ENCODE results near the gene TYR. TPM values are rescaled to one million over a fixed set of nuclear protein-coding genes. Genes with fewer than 3 reads are reported as not detected.

Gene TYR
- total RNA-seq (not detected), polyA plus RNA-seq (not detected)
- long read RNA-seq, donor 1: 0 reads
- long read RNA-seq, donor 2: 0 reads
- long read RNA-seq, donor 3: 0 reads
- long read RNA-seq, donor 4: 0 reads
- long read RNA-seq, donor 5: 0 reads
- long read RNA-seq, donor 6: 0 reads
- long read RNA-seq, donor 7: 0 reads
- long read RNA-seq, donor 8: 0 reads
- long read RNA-seq, donor 9: 0 reads
- long read RNA-seq, donor 10: 0 reads

GRCh38 chr11:89177691-89178231 is at the start of gene TYR:
Gene TYR, plus strand, starts transcription at chr11:89177875. Its CDS starts 79 bp downstream, at chr11:89177954.
- Histone ChIP-seq H3K9me3 (no peaks in the 10 kb centered on the region), H3K4me1 (no peaks in the 10 kb centered on the region), H3K27ac (no peak within 1 kb of the TSS), H3K27me3 (no peaks in the 10 kb centered on the region), H3K4me3 (no peak within 1 kb of the TSS), H3K36me3 (no peaks in the 10 kb centered on the region)
- intact Hi-C loops (cut with DNase I; ENCODE audit: low total_unique reads): no loop called here
- TF ChIP-seq POLR2AphosphoS5 (IDR thresholded peaks at IDR 0.05) (no peak), POLR2A (IDR thresholded peaks at IDR 0.05) (no peak), CTCF (IDR thresholded peaks at IDR 0.05) (no peak), EP300 (IDR thresholded peaks at IDR 0.05) (no peak)
- WGBS, 5 donors: 75 to 90% (median 80%) methylated on average over 8 of the region's 8 CpGs
- DNase-seq: no peak

GRCh38 chr11:89136606-89137005 is 41.1 kb upstream of the TYR start:
- Histone ChIP-seq H3K9me3 (no peaks in the 10 kb centered on the region), H3K27ac (no peak overlapping the region), H3K36me3 (no peaks in the 10 kb centered on the region), H3K27me3 (no peaks in the 10 kb centered on the region), H3K4me3 (no peak overlapping the region), H3K4me1 (no peaks in the 10 kb centered on the region)
- TF ChIP-seq EP300 (IDR thresholded peaks at IDR 0.05) (no peak), POLR2A (IDR thresholded peaks at IDR 0.05) (no peak), CTCF (IDR thresholded peaks at IDR 0.05) (no peak), POLR2AphosphoS5 (IDR thresholded peaks at IDR 0.05) (no peak)
- no peak for DNase-seq
- intact Hi-C loops (cut with DNase I; ENCODE audit: low total_unique reads): no loop called here

- DNase-seq: no peak
- TF ChIP-seq POLR2AphosphoS5 (IDR thresholded peaks at IDR 0.05): no peak
- TF ChIP-seq CTCF (IDR thresholded peaks at IDR 0.05): no peak
- no peak for TF ChIP-seq POLR2A (IDR thresholded peaks at IDR 0.05)
- TF ChIP-seq EP300 (IDR thresholded peaks at IDR 0.05): no peak
- Histone ChIP-seq H3K4me3 (no peak overlapping the region), H3K27me3 (no peaks in the 10 kb centered on the region), H3K9me3 (no peaks in the 10 kb centered on the region), H3K4me1 (no peaks in the 10 kb centered on the region), H3K36me3 (no peaks in the 10 kb centered on the region), H3K27ac (no peak overlapping the region)
- intact Hi-C loops (cut with DNase I; ENCODE audit: low total_unique reads): no loop called here
- WGBS, 5 donors: 53 to 79% (median 64%) methylated on average over 1 of the region's 1 CpG
Measured at GRCh38 chr11:89147229-89147628, 30.4 kb upstream of the TYR start.

- intact Hi-C loops (cut with DNase I; ENCODE audit: low total_unique reads): no loop called here
- 82 to 89% (median 87%) methylated on average over 4 of the region's 4 CpGs for WGBS, 5 donors
- no peaks in the 10 kb centered on the region for H3K27me3 ChIP-seq
- no peaks in the 10 kb centered on the region for H3K4me1 ChIP-seq
- H3K36me3 ChIP-seq: no peaks in the 10 kb centered on the region
- H3K9me3 ChIP-seq: no peaks in the 10 kb centered on the region
- no peak overlapping the region for H3K4me3 ChIP-seq
- H3K27ac ChIP-seq: no peak overlapping the region
- TF ChIP-seq POLR2A (IDR thresholded peaks at IDR 0.05): no peak
- no peak for DNase-seq
Measured at GRCh38 chr11:89159974-89160373, 17.7 kb upstream of the TYR start.

- Histone ChIP-seq H3K27me3 (no peaks in the 10 kb centered on the region), H3K4me3 (no peak overlapping the region), H3K36me3 (no peaks in the 10 kb centered on the region), H3K4me1 (no peaks in the 10 kb centered on the region), H3K27ac (no peak overlapping the region), H3K9me3 (no peaks in the 10 kb centered on the region)
- TF ChIP-seq POLR2AphosphoS5 (IDR thresholded peaks at IDR 0.05) (no peak), POLR2A (IDR thresholded peaks at IDR 0.05) (no peak), EP300 (IDR thresholded peaks at IDR 0.05) (no peak), CTCF (IDR thresholded peaks at IDR 0.05) (no peak)
- no peak for DNase-seq
- intact Hi-C loops (cut with DNase I; ENCODE audit: low total_unique reads): no loop called here
- 82 to 92% (median 84%) methylated on average over 3 of the region's 3 CpGs for WGBS, 5 donors
Measured at GRCh38 chr11:89161949-89162348, 15.7 kb upstream of the TYR start.

Measured in stomach (tissue), 19 donors.